Measurements from ENCODE around the gene PODXL2. TPM values are rescaled to one million over a fixed set of nuclear protein-coding genes. Genes with fewer than 3 reads are reported as not detected.

The PODXL2 gene
- total RNA-seq, 1 experiment from 2014 or later, result 15.3 TPM

DNA sequence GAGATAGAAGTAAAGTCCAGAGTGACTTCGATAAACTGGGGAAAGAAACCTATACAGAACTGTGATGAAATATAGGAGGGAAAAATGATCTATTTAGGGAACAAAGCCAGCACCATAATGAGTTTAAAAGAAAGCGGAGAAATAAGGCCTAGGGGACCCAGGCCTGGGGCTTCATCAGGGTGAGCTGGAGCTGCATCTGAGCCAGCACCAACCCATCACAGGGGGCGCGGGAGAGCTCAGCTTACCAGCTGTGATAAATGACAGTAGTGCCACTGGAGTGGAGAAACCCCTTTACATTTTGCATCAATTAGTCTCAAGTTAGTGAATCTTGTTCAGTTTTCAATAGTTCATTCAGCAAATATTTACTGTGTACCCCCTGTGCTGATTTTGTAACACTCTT is 21.3 kb downstream of the PODXL2 start:
- no TSS peak for BruUV-seq (replicated peaks)
- ChIA-PET POLR2A (no interaction called here), CTCF (no interaction called here)
- Histone ChIP-seq H3K4me1 (ENCODE audit: control insufficient read depth, insufficient read depth, low read length) (no peaks in the 10 kb centered on the region), H3K4me3 (ENCODE audit: low read depth in 2 of 2, low read length in 2 of 2) (no peak overlapping the region), H3K36me3 (ENCODE audit: control insufficient read depth, insufficient read depth, low read length) (no peaks in the 10 kb centered on the region), H3K27ac (ENCODE audit: low read length) (no peak overlapping the region), H3K27me3 (ENCODE audit: control insufficient read depth, insufficient read depth, low read length) (no peaks in the 10 kb centered on the region), H3K9me3 (ENCODE audit: control insufficient read depth, insufficient read depth, low read depth, low read length) (no peaks in the 10 kb centered on the region)
- ATAC-seq (no peak), DNase-seq (ENCODE audit: low read depth, low spot score) (no peak)
- in situ Hi-C loops (cut with HindIII; ENCODE audit: low pct_unique_long_range_greater_than_20kb, low sequenced_read_pairs), result no loop called here
- intact Hi-C loops (cut with micrococcal nuclease; ENCODE audit: unreplicated experiment), result loop anchor here (5.0 kb wide), 1 partner anchor 322 kb away; no protein-coding TSS in a partner anchor
- no peak for TF ChIP-seq SIN3A (IDR thresholded peaks at IDR 0.05; ENCODE audit: borderline replicate concordance, insufficient read depth, low read depth, low read length)
- no peak for TF ChIP-seq POLR2AphosphoS5 (IDR thresholded peaks at IDR 0.05; ENCODE audit: low read depth, low read length)
- TF ChIP-seq, protein P1, sequence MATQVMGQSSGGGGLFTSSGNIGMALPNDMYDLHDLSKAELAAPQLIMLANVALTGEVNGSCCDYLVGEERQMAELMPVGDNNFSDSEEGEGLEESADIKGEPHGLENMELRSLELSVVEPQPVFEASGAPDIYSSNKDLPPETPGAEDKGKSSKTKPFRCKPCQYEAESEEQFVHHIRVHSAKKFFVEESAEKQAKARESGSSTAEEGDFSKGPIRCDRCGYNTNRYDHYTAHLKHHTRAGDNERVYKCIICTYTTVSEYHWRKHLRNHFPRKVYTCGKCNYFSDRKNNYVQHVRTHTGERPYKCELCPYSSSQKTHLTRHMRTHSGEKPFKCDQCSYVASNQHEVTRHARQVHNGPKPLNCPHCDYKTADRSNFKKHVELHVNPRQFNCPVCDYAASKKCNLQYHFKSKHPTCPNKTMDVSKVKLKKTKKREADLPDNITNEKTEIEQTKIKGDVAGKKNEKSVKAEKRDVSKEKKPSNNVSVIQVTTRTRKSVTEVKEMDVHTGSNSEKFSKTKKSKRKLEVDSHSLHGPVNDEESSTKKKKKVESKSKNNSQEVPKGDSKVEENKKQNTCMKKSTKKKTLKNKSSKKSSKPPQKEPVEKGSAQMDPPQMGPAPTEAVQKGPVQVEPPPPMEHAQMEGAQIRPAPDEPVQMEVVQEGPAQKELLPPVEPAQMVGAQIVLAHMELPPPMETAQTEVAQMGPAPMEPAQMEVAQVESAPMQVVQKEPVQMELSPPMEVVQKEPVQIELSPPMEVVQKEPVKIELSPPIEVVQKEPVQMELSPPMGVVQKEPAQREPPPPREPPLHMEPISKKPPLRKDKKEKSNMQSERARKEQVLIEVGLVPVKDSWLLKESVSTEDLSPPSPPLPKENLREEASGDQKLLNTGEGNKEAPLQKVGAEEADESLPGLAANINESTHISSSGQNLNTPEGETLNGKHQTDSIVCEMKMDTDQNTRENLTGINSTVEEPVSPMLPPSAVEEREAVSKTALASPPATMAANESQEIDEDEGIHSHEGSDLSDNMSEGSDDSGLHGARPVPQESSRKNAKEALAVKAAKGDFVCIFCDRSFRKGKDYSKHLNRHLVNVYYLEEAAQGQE (IDR thresholded peaks at IDR 0.05; ENCODE audit: insufficient read depth in 1 of 2, low read depth in 2 of 2, low read length in 1 of 2), result no peak
- TF ChIP-seq, protein P2, sequence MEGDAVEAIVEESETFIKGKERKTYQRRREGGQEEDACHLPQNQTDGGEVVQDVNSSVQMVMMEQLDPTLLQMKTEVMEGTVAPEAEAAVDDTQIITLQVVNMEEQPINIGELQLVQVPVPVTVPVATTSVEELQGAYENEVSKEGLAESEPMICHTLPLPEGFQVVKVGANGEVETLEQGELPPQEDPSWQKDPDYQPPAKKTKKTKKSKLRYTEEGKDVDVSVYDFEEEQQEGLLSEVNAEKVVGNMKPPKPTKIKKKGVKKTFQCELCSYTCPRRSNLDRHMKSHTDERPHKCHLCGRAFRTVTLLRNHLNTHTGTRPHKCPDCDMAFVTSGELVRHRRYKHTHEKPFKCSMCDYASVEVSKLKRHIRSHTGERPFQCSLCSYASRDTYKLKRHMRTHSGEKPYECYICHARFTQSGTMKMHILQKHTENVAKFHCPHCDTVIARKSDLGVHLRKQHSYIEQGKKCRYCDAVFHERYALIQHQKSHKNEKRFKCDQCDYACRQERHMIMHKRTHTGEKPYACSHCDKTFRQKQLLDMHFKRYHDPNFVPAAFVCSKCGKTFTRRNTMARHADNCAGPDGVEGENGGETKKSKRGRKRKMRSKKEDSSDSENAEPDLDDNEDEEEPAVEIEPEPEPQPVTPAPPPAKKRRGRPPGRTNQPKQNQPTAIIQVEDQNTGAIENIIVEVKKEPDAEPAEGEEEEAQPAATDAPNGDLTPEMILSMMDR (IDR thresholded peaks at IDR 0.05), result no peak
- TF ChIP-seq TCF7L2 (IDR thresholded peaks at IDR 0.05; ENCODE audit: low read depth, low read length), result no peak

DNA sequence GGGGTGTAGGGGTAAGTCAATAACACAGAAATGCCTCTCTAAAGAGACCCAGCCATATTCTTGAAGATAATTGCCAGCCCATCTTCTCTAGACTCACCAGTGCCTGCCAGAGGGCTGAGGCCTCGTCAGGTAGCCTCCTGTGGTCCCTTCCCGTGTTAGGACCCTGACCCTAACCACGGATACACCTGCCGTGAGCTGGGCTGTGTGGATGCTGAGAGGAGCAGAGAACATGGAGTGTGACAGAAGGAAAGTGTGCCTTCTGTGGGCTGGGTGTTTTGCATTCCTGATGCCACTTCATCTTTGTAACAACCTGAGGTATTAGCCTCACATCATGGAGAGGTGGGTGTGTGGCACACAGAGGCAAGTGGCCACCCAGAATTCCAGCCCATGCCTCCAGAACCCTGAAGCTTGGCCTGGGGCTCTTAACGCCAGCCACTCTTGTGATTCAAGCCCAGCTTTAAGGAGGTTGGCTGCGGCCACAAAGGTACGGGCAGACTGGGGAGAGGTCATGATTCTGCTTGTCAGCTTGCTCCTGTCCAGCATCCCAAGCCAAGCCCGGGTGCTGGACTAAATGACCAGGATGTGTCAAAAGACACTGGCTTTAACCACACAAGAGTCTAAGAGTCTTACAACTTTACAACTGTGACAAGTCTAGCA is 22.7 kb downstream of the PODXL2 start:
- DNase-seq (ENCODE audit: low read depth, low spot score) (no peak), ATAC-seq (peak; percentile 36)
- ChIA-PET POLR2A (no interaction called here), CTCF (interaction anchor here (0.6 to 1.4 kb wide), 4 partner anchors 43 to 139 kb away, joined by 3 to 5 read pairs (median 4); no protein-coding TSS in a partner anchor)
- Histone ChIP-seq H3K36me3 (ENCODE audit: control insufficient read depth, insufficient read depth, low read length) (no peaks in the 10 kb centered on the region), H3K4me1 (ENCODE audit: control insufficient read depth, insufficient read depth, low read length) (no peaks in the 10 kb centered on the region), H3K4me3 (ENCODE audit: low read depth in 2 of 2, low read length in 2 of 2) (no peak overlapping the region), H3K9me3 (ENCODE audit: control insufficient read depth, insufficient read depth, low read depth, low read length) (no peaks in the 10 kb centered on the region), H3K27me3 (ENCODE audit: control insufficient read depth, insufficient read depth, low read length) (no peaks in the 10 kb centered on the region), H3K27ac (ENCODE audit: low read length) (no peak overlapping the region)
- intact Hi-C loops (cut with micrococcal nuclease; ENCODE audit: unreplicated experiment), result loop anchor here (2.0 to 5.0 kb wide), 2 partner anchors 43 to 321 kb away; no protein-coding TSS in a partner anchor
- BruUV-seq (replicated peaks), result no TSS peak
- TF ChIP-seq POLR2AphosphoS5 (IDR thresholded peaks at IDR 0.05; ENCODE audit: low read depth, low read length), result no peak
- in situ Hi-C loops (cut with HindIII; ENCODE audit: low pct_unique_long_range_greater_than_20kb, low sequenced_read_pairs), result no loop called here

Data from Panc1 (cell line).